Neural cell (in vitro differentiated cells): Measurements from ENCODE around the gene USH1C. TPM values are rescaled to one million over a fixed set of nuclear protein-coding genes. Genes with fewer than 3 reads are reported as not detected.

Experiments
- H2AFZ ChIP-seq: fragments of 200-600, 300-800 bp; sonication (generic), shearing (Covaris generic); 2 replicates; pipeline ENCODE4 v1.6.0; 2014; ENCODE audit warnings: low read depth, mild to moderate bottlenecking, antibody characterized with exemption, low read length, moderate library complexity
- H3F3A ChIP-seq: fragments of 200-600 bp; shearing (Covaris generic); 2 replicates; pipeline ENCODE4 v1.6.1; 2016; ENCODE audit warnings: mild to moderate bottlenecking, moderate library complexity, mixed read lengths, antibody characterized with exemption, low read length; ENCODE audit not compliant: insufficient read depth, poor library complexity, severe bottlenecking
- H3K27ac ChIP-seq: fragments of 200-600, 300-800 bp; sonication (generic), shearing (Covaris generic); 2 replicates; pipeline ENCODE4 v1.5.1; 2014; ENCODE audit warnings: mild to moderate bottlenecking, low read length, moderate library complexity
- H3K27me3 ChIP-seq: fragments of 300-800, 200-600 bp; sonication (generic), shearing (Covaris generic); 2 replicates; pipeline ENCODE4 v1.6.0; 2014; ENCODE audit warnings: mild to moderate bottlenecking, low read depth, low read length, moderate library complexity; ENCODE audit not compliant: insufficient read depth
- H3K36me3 ChIP-seq: fragments of 300-800, 200-600 bp; sonication (generic), shearing (Covaris generic); 2 replicates; pipeline ENCODE4 v1.5.1; 2014; ENCODE audit warnings: mild to moderate bottlenecking, antibody characterized with exemption, low read length, moderate library complexity; ENCODE audit not compliant: insufficient read depth
- H3K4me2 ChIP-seq: fragments of 300-800, 200-600 bp; sonication (generic), shearing (Covaris generic); 2 replicates; pipeline ENCODE4 v1.6.0; 2014; ENCODE audit warnings: mild to moderate bottlenecking, low read length
- H3K4me3 ChIP-seq: fragments of 300-800, 200-600 bp; sonication (generic), shearing (Covaris generic); 2 replicates; pipeline ENCODE4 v1.5.1; 2014; ENCODE audit warnings: mild to moderate bottlenecking, low read length, moderate library complexity
- H3K79me2 ChIP-seq: fragments of 200-600 bp; shearing (Covaris generic); replicated peaks from 2 replicates; pipeline ENCODE4 v1.6.0; 2014; ENCODE audit warnings: mild to moderate bottlenecking, low read length, moderate library complexity; ENCODE audit not compliant: insufficient read depth
- H3K9ac ChIP-seq: fragments of 300-800, 200-600 bp; sonication (generic), shearing (Covaris generic); 2 replicates; pipeline ENCODE4 v1.6.1; 2016; ENCODE audit warnings: mild to moderate bottlenecking, low read length, mixed read lengths
- H3K9me2 ChIP-seq: fragments of 200-600 bp; shearing (Covaris generic); 2 replicates; pipeline ENCODE4 v1.6.1; 2016; ENCODE audit warnings: mild to moderate bottlenecking, low read length, mixed read lengths; ENCODE audit not compliant: insufficient read depth
- H3K9me3 ChIP-seq: fragments of 200-600, 300-800 bp; sonication (generic), shearing (Covaris generic); 2 replicates; pipeline ENCODE4 v1.6.1; 2016; ENCODE audit warnings: mild to moderate bottlenecking, mixed run types, low read length, moderate library complexity, mixed read lengths
- H4K20me1 ChIP-seq: fragments of 200-600 bp; shearing (Covaris generic); 2 replicates; pipeline ENCODE4 v1.6.1; 2016; ENCODE audit warnings: mild to moderate bottlenecking, mixed run types; ENCODE audit not compliant: insufficient read depth
- EP300 ChIP-seq: fragments of 450-650 bp; conservative IDR thresholded peaks from 2 replicates; pipeline ENCODE4 v1.6.1; 2014; ENCODE audit warnings: antibody characterized with exemption, mild to moderate bottlenecking, moderate library complexity; ENCODE audit not compliant: poor library complexity, severe bottlenecking
- EZH2 ChIP-seq: fragments of 200-600, 300-800 bp; shearing (Covaris generic), sonication (generic); IDR thresholded peaks from 2 replicates; pipeline ENCODE4 v1.6.1; 2014; ENCODE audit warnings: antibody characterized with exemption, low read length, borderline replicate concordance, mild to moderate bottlenecking; ENCODE audit not compliant: insufficient read depth, poor library complexity, severe bottlenecking
- MXI1 ChIP-seq: fragments of 450-650 bp; conservative IDR thresholded peaks from 2 replicates; pipeline ENCODE4 v1.6.1; 2014; ENCODE audit warnings: antibody characterized with exemption, mild to moderate bottlenecking; ENCODE audit not compliant: poor library complexity, severe bottlenecking
- POLR2AphosphoS5 ChIP-seq: IDR thresholded peaks from 2 replicates; pipeline ENCODE4 v1.6.1; 2012
- RAD21 ChIP-seq: fragments of 450-650 bp; conservative IDR thresholded peaks from 2 replicates; pipeline ENCODE4 v1.6.1; 2014; ENCODE audit warnings: antibody characterized with exemption, mild to moderate bottlenecking, moderate library complexity
- SMC3 ChIP-seq: fragments of 450-650 bp; conservative IDR thresholded peaks from 2 replicates; pipeline ENCODE4 v1.6.1; 2014; ENCODE audit warnings: antibody characterized with exemption, mild to moderate bottlenecking, moderate library complexity; ENCODE audit not compliant: poor library complexity
- TAF1 ChIP-seq: IDR thresholded peaks from 2 replicates; pipeline ENCODE4 v1.6.1; 2012; ENCODE audit warnings: low read depth
- polyA plus RNA-seq: library from polyadenylated mRNA; depleted of rRNA; stranded (reverse); fragments of >200 nt; gene quantifications from 2 replicates; pipeline ENCODE4 v1.2.3, GENCODE V29; 2014
- TF ChIP-seq, protein P1 (sequence below): IDR thresholded peaks from 2 replicates; pipeline ENCODE4 v1.6.1; 2012; ENCODE audit warnings: borderline replicate concordance
- TF ChIP-seq, protein P2 (sequence below): fragments of 450-650 bp; IDR thresholded peaks from 2 replicates; pipeline ENCODE4 v1.5.1; 2014; ENCODE audit warnings: antibody characterized with exemption, mild to moderate bottlenecking, moderate library complexity; ENCODE audit not compliant: poor library complexity, severe bottlenecking

Gene USH1C
- polyA plus RNA-seq, 1 donor from 2014 or later, result 0.67 TPM

- no peaks in the 10 kb centered on the region for H3K9me3 ChIP-seq
- H3K4me3 ChIP-seq, result no peak overlapping the region
- no peak overlapping the region for H3K4me2 ChIP-seq
- no peaks in the 10 kb centered on the region for H3K27me3 ChIP-seq
- no peak overlapping the region for H2AFZ ChIP-seq
- H3K79me2 ChIP-seq, result no peaks in the 10 kb centered on the region
- no peak overlapping the region for H3K9ac ChIP-seq
- no peaks in the 10 kb centered on the region for H4K20me1 ChIP-seq
- H3K9me2 ChIP-seq, result no peaks in the 10 kb centered on the region
- H3F3A ChIP-seq, result no peaks in the 10 kb centered on the region
- H3K36me3 ChIP-seq, result no peaks in the 10 kb centered on the region
- TF ChIP-seq, protein P1, sequence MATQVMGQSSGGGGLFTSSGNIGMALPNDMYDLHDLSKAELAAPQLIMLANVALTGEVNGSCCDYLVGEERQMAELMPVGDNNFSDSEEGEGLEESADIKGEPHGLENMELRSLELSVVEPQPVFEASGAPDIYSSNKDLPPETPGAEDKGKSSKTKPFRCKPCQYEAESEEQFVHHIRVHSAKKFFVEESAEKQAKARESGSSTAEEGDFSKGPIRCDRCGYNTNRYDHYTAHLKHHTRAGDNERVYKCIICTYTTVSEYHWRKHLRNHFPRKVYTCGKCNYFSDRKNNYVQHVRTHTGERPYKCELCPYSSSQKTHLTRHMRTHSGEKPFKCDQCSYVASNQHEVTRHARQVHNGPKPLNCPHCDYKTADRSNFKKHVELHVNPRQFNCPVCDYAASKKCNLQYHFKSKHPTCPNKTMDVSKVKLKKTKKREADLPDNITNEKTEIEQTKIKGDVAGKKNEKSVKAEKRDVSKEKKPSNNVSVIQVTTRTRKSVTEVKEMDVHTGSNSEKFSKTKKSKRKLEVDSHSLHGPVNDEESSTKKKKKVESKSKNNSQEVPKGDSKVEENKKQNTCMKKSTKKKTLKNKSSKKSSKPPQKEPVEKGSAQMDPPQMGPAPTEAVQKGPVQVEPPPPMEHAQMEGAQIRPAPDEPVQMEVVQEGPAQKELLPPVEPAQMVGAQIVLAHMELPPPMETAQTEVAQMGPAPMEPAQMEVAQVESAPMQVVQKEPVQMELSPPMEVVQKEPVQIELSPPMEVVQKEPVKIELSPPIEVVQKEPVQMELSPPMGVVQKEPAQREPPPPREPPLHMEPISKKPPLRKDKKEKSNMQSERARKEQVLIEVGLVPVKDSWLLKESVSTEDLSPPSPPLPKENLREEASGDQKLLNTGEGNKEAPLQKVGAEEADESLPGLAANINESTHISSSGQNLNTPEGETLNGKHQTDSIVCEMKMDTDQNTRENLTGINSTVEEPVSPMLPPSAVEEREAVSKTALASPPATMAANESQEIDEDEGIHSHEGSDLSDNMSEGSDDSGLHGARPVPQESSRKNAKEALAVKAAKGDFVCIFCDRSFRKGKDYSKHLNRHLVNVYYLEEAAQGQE, result no peak
- TF ChIP-seq POLR2AphosphoS5, result no peak
- TF ChIP-seq MXI1, result no peak
- TF ChIP-seq TAF1, result no peak
- no peak for TF ChIP-seq SMC3
- TF ChIP-seq EZH2, result no peak
- TF ChIP-seq RAD21, result no peak
- no peak for TF ChIP-seq EP300
- TF ChIP-seq, protein P2, sequence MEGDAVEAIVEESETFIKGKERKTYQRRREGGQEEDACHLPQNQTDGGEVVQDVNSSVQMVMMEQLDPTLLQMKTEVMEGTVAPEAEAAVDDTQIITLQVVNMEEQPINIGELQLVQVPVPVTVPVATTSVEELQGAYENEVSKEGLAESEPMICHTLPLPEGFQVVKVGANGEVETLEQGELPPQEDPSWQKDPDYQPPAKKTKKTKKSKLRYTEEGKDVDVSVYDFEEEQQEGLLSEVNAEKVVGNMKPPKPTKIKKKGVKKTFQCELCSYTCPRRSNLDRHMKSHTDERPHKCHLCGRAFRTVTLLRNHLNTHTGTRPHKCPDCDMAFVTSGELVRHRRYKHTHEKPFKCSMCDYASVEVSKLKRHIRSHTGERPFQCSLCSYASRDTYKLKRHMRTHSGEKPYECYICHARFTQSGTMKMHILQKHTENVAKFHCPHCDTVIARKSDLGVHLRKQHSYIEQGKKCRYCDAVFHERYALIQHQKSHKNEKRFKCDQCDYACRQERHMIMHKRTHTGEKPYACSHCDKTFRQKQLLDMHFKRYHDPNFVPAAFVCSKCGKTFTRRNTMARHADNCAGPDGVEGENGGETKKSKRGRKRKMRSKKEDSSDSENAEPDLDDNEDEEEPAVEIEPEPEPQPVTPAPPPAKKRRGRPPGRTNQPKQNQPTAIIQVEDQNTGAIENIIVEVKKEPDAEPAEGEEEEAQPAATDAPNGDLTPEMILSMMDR, result no peak
- no peak overlapping the region for H3K27ac ChIP-seq
Observed at GRCh38 chr11:17532784-17533183, 11.4 kb downstream of the USH1C start.

- Histone ChIP-seq H3K4me3 (no peak overlapping the region), H4K20me1 (no peaks in the 10 kb centered on the region), H3K9me2 (no peaks in the 10 kb centered on the region), H3K27me3 (no peaks in the 10 kb centered on the region), H3K36me3 (no peaks in the 10 kb centered on the region), H3K4me2 (no peak overlapping the region), H3F3A (no peaks in the 10 kb centered on the region), H3K9me3 (no peaks in the 10 kb centered on the region), H3K9ac (no peak overlapping the region), H2AFZ (no peak overlapping the region), H3K27ac (no peak overlapping the region), H3K79me2 (no peaks in the 10 kb centered on the region)
- TF ChIP-seq, protein P2, result no peak
- TF ChIP-seq EP300 (no peak), POLR2AphosphoS5 (no peak), SMC3 (no peak), MXI1 (no peak), EZH2 (no peak), RAD21 (no peak), TAF1 (no peak)
- TF ChIP-seq, protein P1, result no peak
Observed at GRCh38 chr11:17531636-17532113, 12.5 kb downstream of the USH1C start.
